Thoracic aorta (tissue), 2 donors: ENCODE measurements around the gene IGSF10. TPM values are rescaled to one million over a fixed set of nuclear protein-coding genes. Genes with fewer than 3 reads are reported as not detected.

Source experiments
- ATAC-seq: fragments of 150-250 bp; one replicate; pipeline ENCODE4 v1.8.0; 2017; ENCODE audit warnings: low read depth; ENCODE audit not compliant: insufficient number of reproducible peaks, low FRiP score
- DNase-seq: peaks from one replicate; pipeline ENCODE4 v3.0.0-alpha.2; 2020; ENCODE audit warnings: low spot score
- H3K27ac ChIP-seq, 2 donors: fragments of 200-600 bp; sonication (generic); 1 replicate in 1 of 2; 2 replicates in 1 of 2; pipeline ENCODE4 v1.5.1; 2016; ENCODE audit warnings: mild to moderate bottlenecking in 2 of 2, moderate library complexity in 2 of 2
- H3K27me3 ChIP-seq: fragments of 200-600 bp; sonication (generic); replicated peaks from 2 replicates; pipeline ENCODE4 v1.6.0; 2016; ENCODE audit warnings: mild to moderate bottlenecking; ENCODE audit not compliant: insufficient read depth
- H3K36me3 ChIP-seq: fragments of 200-600 bp; sonication (generic); one replicate; pipeline ENCODE4 v1.5.1; 2016
- H3K4me1 ChIP-seq, 2 donors: fragments of 200-600 bp; sonication (generic); 1 replicate in 1 of 2; 2 replicates in 1 of 2; pipeline versions ENCODE4 v1.5.1 to v1.6.0; 2016; ENCODE audit warnings: low read depth in 2 of 2, mild to moderate bottlenecking in 1 of 2; ENCODE audit not compliant: control insufficient read depth in 1 of 2
- H3K4me3 ChIP-seq: fragments of 200-600 bp; sonication (generic); 2 replicates; pipeline ENCODE4 v1.5.1; 2016; ENCODE audit warnings: mild to moderate bottlenecking
- H3K9me3 ChIP-seq: fragments of 200-600 bp; sonication (generic); 2 replicates; pipeline ENCODE4 v1.5.1; 2016
- CTCF ChIP-seq: fragments of 200-600 bp; sonication (generic); IDR thresholded peaks from one replicate; pipeline ENCODE4 v1.5.1; 2019; ENCODE audit warnings: antibody characterized with exemption
- total RNA-seq, 2 donors: library from RNA; depleted of rRNA; stranded (reverse); fragments of >200 nt; gene quantifications; one replicate each; pipeline versions ENCODE4 v1.1.0 to v1.2.3, GENCODE V29; 2016

The IGSF10 gene
- total RNA-seq, 2 donors from 2014 or later, result 5.3 to 34.6 TPM

GRCh38 chr3:151452841-151453240 lies 8.0 kb downstream of the IGSF10 start:
- no peak for TF ChIP-seq CTCF
- no peak overlapping the region for H3K27ac ChIP-seq
- H3K4me3 ChIP-seq, result no peak overlapping the region
- H3K27me3 ChIP-seq, result no peaks in the 10 kb centered on the region
- DNase-seq (no peak), ATAC-seq (no peak)
- H3K9me3 ChIP-seq, result no peaks in the 10 kb centered on the region
- no peaks in the 10 kb centered on the region for H3K4me1 ChIP-seq
- H3K36me3 ChIP-seq, result no peaks in the 10 kb centered on the region

GRCh38 chr3:151452368-151452767 lies 8.5 kb downstream of the IGSF10 start:
- no peaks in the 10 kb centered on the region for H3K4me1 ChIP-seq
- H3K4me3 ChIP-seq, result no peak overlapping the region
- H3K27ac ChIP-seq, result no peak overlapping the region
- no peaks in the 10 kb centered on the region for H3K27me3 ChIP-seq
- DNase-seq (no peak), ATAC-seq (no peak)
- TF ChIP-seq CTCF, result no peak
- no peaks in the 10 kb centered on the region for H3K36me3 ChIP-seq
- H3K9me3 ChIP-seq, result no peaks in the 10 kb centered on the region

GRCh38 chr3:151446002-151446340 lies 14.9 kb downstream of the IGSF10 start:
- no peak for ATAC-seq
- no peak for DNase-seq
- TF ChIP-seq CTCF, result no peak
- Histone ChIP-seq H3K4me3 (no peak overlapping the region), H3K4me1 (peaks cover 0 to 11% of the 10 kb centered on the region in 2 donors), H3K9me3 (no peaks in the 10 kb centered on the region), H3K36me3 (no peaks in the 10 kb centered on the region), H3K27me3 (no peaks in the 10 kb centered on the region), H3K27ac (no peak overlapping the region)

DNA sequence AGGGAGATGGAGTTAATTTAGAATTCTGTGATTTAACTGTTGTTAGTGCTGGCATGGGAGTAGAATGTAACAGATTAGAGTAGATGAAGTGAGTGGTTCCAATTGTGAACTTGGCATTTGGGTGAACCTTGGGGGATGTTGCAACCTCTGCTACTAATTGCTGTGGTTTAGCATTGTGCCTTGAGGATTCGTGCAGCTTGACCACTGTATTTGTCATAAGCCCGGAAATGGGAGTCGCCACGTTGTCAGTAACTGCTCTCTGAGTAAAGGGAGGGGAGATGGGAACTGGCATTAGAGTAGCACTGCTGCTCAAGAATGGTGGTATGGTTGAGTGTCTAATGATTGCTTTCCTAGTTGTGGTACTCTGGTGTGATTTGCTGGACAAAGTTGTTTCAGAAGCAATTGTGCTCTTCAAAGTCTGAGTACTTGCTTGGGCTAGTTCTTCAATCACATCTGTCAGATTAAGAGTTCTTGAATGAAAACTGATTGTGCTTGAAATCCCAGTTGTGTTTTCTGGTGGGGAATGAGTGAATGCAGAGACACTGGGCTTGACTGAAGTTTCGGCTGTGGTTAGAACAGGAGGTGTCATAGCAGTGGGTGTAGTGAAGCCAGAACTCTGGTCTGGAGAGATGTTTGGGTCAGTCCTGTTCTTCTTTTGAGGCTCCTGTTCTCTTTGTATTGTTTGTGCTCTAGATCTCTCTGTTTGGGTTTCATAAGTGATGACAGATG lies 15.4 kb downstream of the IGSF10 start:
- no peaks in the 10 kb centered on the region for H3K36me3 ChIP-seq
- no peak overlapping the region for H3K4me3 ChIP-seq
- H3K27ac ChIP-seq, result no peak overlapping the region
- no peak for DNase-seq
- peaks cover 0 to 11% of the 10 kb centered on the region in 2 donors for H3K4me1 ChIP-seq
- no peak for ATAC-seq
- no peaks in the 10 kb centered on the region for H3K9me3 ChIP-seq
- no peak for TF ChIP-seq CTCF
- H3K27me3 ChIP-seq, result no peaks in the 10 kb centered on the region

DNA sequence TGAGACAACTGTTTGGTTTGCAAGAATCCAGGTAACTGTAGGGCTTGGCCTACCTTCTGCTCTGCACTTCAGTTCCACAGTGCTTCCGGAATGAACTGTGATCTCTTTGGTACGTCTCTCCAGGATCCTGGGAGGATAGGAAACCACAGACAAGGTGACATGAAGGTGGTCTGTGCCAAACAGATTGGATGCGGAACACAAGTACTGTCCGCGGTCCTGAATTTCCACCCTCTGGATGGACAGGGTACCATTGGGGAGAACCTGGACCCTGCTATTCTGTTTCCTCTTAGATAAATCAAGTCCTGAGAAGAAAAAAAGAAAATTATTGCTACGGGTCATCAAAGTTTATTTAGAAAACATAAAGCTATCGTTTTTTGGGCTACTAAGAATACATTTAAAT lies 17.3 kb downstream of the IGSF10 start:
- Histone ChIP-seq H3K27ac (no peak overlapping the region), H3K4me3 (no peak overlapping the region), H3K27me3 (no peaks in the 10 kb centered on the region), H3K4me1 (peaks cover 0 to 11% of the 10 kb centered on the region in 2 donors), H3K36me3 (no peaks in the 10 kb centered on the region), H3K9me3 (no peaks in the 10 kb centered on the region)
- TF ChIP-seq CTCF, result no peak
- no peak for ATAC-seq
- DNase-seq, result no peak
